ENCODE data around the gene FLRT1. TPM values are rescaled to one million over a fixed set of nuclear protein-coding genes. Genes with fewer than 3 reads are reported as not detected.

The FLRT1 gene
- total RNA-seq, 1 experiment from 2014 or later: 0.31 TPM

GRCh38 chr11:64015935-64016845 lies 19.5 kb upstream of the FLRT1 start:
- Histone ChIP-seq H3K9me3 (ENCODE audit: control insufficient read depth, low read depth, low read length) (no peaks in the 10 kb centered on the region), H2BK15ac (ENCODE audit: low read depth, low read length) (no peak overlapping the region), H2BK120ac (ENCODE audit: low read depth, low read length, poor library complexity, severe bottlenecking) (no peak overlapping the region), H3K79me2 (ENCODE audit: insufficient read depth, low read length) (no peaks in the 10 kb centered on the region), H4K8ac (replicated peaks; ENCODE audit: insufficient read length, low read depth, low read length) (no peak overlapping the region), H4K91ac (ENCODE audit: insufficient read length, low read depth, low read length) (no peak overlapping the region), H2AK5ac (ENCODE audit: insufficient read length, low read length) (no peak overlapping the region), H3K18ac (ENCODE audit: insufficient read length, low read depth, low read length) (no peak overlapping the region), H3K4ac (ENCODE audit: low read depth, low read length) (no peak overlapping the region), H3K23ac (ENCODE audit: insufficient read length, low read depth, low read length) (no peak overlapping the region), H3K4me1 (ENCODE audit: insufficient read depth, low read length) (no peaks in the 10 kb centered on the region), H4K5ac (ENCODE audit: insufficient read length, low read depth, low read length) (no peak overlapping the region), H3K14ac (ENCODE audit: insufficient read depth, low read length) (no peak overlapping the region), H3K9ac (ENCODE audit: extremely low read depth, insufficient read length, low read length) (no peak overlapping the region), H3K4me2 (ENCODE audit: insufficient read depth, insufficient read length, low read length) (no peak overlapping the region), H2AFZ (ENCODE audit: low read length) (no peak overlapping the region), H3T11ph (ENCODE audit: low read length) (no peak overlapping the region), H2BK20ac (ENCODE audit: low read depth, low read length, poor library complexity, severe bottlenecking) (no peak overlapping the region), H3K27me3 (ENCODE audit: insufficient read depth, low read length) (peaks cover 9% of the 10 kb centered on the region; the same call in 1 of the 2 replicates), H2BK5ac (ENCODE audit: insufficient read length, low read length) (no peak overlapping the region), H3K27ac (ENCODE audit: insufficient read length, low read depth, low read length) (no peak overlapping the region), H3K56ac (ENCODE audit: insufficient read length, low read depth, low read length) (no peak overlapping the region), H2BK12ac (ENCODE audit: insufficient read length, low read depth, low read length) (no peak overlapping the region), H4K20me1 (ENCODE audit: control insufficient read depth, insufficient read depth, insufficient read length) (no peaks in the 10 kb centered on the region), H3K79me1 (ENCODE audit: insufficient read depth, low read depth, low read length, poor library complexity, severe bottlenecking) (no peaks in the 10 kb centered on the region), H3K23me2 (ENCODE audit: insufficient read length, low read depth, low read length, poor library complexity, severe bottlenecking) (no peaks in the 10 kb centered on the region)
- Mint-ChIP-seq H3K27me3 (ENCODE audit: low read depth) (peaks cover 67% of the 10 kb centered on the region), H3K4me1 (peaks cover 12 to 18% of the 10 kb centered on the region in 2 experiments), H3K9me3 (no peaks in the 10 kb centered on the region; a peak in 1 of 5 replicates), H3K4me3 (no peak overlapping the region), H3K36me3 (ENCODE audit: insufficient read depth in 1 of 3, low read depth in 3 of 3) (peaks cover 0 to 2% (median 0%) of the 10 kb centered on the region in 3 experiments; a peak in 2 of 7 replicates), H3K27ac (no peak overlapping the region)
- TF ChIP-seq CTCF (conservative IDR thresholded peaks at IDR 0.05): no peak
- no peak for DNase-seq
- no CpG with 5 or more reads among the region's 35 CpGs for WGBS (ENCODE audit: extremely low coverage, insufficient read length, low lambda C conversion rate)

All from H9 (cell line).